Mammary epithelial cell (primary cell): ENCODE measurements around the gene DVL3.

ENCODE experiments used
- EZH2 ChIP-seq: IDR thresholded peaks from 2 replicates; pipeline ENCODE4 v1.6.1; 2012; ENCODE audit warnings: low read length, inconsistent platforms, borderline replicate concordance
- TF ChIP-seq, protein P1 (sequence below), 2 donors: IDR thresholded peaks in 1 of 2; conservative IDR thresholded peaks in 1 of 2; 2 replicates each; pipeline ENCODE4 v1.5.1; 2011 to 2012; ENCODE audit warnings: inconsistent platforms in 2 of 2, low read length in 2 of 2, mild to moderate bottlenecking in 2 of 2, control low read depth in 1 of 2, low read depth in 1 of 2; ENCODE audit not compliant: insufficient read depth in 1 of 2; ENCODE audit errors: extremely low read depth in 1 of 2

DNA sequence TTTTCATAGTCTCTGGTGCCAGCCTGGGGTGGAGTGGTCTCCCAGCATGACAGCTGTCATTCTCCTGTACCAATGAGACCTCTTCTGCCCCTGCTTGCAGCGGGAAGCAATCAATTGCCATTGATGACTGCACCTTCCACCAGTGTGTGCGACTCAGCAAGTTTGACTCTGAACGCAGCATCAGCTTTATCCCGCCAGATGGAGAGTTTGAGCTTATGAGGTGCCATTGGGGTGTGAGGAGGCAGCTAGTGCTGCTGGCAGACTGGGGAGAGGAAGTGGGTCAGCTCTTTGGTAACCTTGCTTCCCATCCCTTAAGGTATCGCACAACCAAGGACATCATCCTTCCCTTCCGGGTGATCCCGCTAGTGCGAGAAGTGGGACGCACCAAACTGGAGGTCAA lies 26.4 kb downstream of the DVL3 start:
- TF ChIP-seq, protein P1, sequence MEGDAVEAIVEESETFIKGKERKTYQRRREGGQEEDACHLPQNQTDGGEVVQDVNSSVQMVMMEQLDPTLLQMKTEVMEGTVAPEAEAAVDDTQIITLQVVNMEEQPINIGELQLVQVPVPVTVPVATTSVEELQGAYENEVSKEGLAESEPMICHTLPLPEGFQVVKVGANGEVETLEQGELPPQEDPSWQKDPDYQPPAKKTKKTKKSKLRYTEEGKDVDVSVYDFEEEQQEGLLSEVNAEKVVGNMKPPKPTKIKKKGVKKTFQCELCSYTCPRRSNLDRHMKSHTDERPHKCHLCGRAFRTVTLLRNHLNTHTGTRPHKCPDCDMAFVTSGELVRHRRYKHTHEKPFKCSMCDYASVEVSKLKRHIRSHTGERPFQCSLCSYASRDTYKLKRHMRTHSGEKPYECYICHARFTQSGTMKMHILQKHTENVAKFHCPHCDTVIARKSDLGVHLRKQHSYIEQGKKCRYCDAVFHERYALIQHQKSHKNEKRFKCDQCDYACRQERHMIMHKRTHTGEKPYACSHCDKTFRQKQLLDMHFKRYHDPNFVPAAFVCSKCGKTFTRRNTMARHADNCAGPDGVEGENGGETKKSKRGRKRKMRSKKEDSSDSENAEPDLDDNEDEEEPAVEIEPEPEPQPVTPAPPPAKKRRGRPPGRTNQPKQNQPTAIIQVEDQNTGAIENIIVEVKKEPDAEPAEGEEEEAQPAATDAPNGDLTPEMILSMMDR (conservative IDR thresholded peaks at IDR 0.05 in 1 of 2, IDR thresholded peaks at IDR 0.05 in 1 of 2; ENCODE audit: extremely low read depth in 1 of 2, insufficient read depth in 1 of 2, low read depth in 1 of 2, low read length in 2 of 2): no peak
- no peak for TF ChIP-seq EZH2
